Measurements from ENCODE around the gene ZFYVE28.

ZFYVE28 gene

DNA sequence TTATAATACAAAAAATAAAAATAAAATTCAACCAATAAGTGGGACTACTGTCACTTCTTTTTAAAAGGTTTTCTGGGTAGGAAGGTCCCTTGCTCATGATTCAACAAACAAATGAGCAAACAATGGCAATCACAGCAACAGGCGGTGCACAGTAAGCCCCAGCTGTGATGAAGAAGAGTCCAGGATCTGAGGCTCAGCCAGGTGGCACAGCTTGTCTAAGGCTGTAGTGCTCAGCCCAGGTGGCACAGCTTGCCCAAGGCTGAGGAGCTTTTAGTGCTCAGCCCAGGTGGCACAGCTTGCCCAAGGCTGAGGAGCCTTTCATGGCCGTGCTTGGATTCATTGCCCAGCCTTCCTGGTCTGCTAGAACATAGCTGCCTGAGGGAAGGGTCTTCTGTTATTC is 75.0 kb downstream of the ZFYVE28 start:
- no peak for DNase-seq

DNA sequence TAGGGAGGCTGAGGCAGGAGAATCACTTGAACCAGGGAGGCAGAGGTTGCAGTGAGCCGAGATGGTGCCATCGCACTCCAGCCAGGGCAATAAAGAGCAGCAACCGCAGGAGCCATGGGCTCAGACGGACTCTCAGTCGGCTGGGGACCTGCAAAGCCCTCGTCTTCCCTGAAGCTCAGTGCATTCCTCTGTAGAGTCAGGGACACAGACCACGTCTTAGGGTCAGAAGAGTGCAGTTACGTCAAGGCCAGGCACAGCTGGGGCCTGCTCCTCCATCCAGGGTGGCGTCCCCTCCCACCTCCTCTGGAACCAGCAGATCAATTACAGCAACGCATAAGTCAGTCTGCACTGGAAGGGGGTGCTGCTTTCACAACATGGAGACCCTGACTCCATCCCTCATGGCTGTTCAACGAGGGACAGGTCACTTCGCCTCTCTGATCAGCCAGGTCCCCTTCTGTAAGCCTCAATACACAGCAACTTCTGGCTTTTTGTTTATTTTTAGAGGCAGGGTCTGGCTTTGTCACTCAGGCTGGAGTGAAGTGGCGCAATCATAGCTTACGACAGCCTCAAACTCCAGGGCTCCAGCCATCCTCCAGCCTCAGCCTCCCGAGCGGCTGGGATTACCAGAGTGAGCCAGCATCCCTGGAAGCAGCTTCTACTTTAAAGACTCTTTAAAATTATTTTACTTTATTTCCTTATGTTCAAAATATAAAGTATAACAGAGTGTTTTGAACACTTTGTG is 76.4 kb downstream of the ZFYVE28 start:
- DNase-seq: no peak

DNA sequence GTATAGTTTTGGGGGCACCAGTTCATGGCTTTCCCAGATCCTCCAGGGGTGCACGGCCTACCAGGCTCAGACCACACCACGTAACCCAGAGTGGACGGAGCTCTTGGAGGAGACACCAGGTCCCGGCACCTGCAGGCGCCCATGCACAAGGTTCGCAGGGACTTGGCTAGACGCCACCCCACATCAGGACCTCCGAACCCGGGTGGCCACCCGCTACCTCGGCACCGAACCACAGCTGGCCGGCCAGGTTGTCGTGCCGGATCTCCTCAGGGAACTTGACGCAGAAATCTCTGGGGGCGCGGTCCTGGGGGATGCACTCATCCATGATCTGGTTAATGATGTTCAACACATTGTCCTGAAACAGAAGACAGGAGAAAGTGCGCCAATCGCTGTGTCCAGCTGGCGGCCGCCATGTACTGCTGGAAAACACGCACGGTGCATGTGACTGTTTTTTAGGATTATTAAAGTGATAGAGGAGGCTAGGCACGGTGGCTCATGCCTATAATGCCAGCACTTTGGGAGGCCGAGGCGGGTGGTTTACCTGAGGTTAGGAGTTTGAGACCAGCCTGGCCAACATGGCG is 77.1 kb downstream of the ZFYVE28 start:
- no peak for DNase-seq

DNA sequence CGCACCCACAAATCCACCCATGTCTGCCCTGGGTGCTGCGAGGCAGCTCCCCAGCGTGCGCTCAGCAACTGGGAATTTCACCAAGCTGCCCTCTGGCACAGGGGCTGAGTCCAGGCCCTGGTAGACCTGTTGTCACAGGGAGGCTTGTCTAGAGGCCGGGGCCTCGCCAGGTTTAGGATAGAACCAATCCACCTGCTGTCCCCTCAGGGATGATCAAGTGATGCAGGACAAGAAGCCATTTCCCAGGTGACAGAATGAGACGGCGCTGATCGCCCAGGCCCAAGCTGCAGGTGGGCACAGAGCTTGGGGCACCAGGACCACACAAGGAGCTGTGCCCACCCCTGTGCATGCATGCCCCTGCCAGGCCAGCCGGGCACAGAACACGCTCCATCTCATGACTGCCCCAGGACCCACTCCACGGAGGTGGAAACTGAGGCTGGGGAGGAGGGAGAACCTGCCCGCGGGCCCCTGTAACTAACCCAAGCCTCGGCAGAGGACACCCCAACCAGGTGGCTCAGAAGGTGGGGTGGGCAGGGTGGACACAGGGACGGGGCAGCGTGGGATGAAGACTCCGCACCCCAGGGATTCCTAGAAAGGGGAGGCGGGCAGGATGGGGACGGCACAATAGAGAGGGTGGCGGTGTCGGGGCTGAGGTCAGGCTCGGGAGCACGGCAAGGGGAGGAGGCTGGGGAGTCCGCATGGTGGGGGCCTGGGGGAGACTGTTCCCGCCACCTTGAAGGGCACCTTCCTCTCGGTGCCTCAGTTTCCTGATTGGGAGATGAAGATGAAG is 78.0 kb downstream of the ZFYVE28 start:
- DNase-seq: no peak

DNA sequence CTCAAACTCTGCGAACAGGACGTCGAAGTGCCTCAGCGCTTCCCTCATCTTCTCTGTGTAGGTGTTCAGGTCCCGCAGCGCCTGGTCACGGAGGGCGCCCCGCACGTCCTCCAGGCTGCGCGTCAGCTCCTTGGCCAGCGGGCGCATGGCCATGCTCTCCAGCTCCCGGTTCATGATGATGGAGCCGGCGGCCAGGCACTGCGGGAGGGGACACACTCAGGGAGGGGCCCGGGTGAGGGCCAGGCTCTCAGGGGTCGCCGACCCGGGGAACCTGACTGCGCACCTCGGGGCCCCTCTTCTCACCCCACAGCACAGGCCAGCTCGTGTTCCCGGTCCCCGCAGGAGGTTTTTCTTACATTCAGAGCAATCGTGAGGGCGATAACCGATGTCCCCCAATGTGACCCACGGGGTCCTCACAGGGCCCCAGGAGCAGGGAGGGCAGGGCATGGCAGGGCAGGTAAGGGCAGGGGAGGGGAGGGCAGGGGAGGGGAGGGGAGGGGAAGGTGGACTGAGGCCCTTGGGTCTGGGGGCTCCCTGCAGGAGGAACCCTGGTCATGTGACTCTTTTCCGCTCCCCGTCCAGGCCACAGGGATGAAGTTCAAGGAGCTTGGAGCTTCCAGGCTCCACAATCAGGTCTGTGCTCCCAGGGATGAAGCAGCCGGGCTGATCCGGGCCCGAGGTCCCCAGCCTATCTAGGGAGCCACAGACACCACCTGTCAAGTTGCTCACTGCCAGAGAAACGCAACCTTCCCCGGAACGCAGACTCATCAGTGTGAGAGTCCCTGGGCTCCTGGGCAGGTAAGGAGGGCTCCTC is 78.8 kb downstream of the ZFYVE28 start:
- no peak for DNase-seq

DNA sequence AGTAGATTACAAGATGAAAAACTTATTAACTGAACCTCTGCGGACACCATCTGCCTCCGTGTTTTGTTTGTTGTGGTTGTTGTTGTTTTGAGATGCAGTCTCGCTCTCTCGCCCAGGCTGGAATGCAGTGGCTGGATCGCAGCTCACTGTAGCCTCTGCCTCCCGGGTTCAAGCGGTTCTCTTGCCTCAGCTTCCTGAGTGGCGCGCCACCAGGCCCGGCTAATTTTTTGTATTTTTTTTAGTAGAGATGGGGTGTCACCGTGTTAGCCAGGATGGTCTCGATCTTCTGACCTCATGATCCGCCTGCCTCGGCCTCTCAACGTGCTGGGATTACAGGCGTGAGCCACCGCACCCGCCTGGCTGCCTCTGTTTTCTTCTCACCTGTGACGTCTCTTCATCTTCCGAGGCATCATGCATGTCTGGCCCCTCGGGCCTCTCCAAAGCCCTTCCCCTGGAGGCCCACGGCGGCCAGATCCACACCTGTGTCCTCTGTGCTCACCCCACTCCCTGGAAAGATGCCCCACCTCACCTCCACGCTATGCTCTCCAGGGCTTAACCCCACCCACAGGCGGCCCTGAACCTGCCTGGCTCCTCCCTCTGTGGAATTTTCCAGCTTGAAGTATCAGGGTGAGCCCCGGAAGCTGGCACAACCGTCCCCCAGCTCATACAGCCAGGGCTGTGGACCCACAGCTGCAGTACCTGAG is 79.5 kb downstream of the ZFYVE28 start:
- DNase-seq: no peak

DNA sequence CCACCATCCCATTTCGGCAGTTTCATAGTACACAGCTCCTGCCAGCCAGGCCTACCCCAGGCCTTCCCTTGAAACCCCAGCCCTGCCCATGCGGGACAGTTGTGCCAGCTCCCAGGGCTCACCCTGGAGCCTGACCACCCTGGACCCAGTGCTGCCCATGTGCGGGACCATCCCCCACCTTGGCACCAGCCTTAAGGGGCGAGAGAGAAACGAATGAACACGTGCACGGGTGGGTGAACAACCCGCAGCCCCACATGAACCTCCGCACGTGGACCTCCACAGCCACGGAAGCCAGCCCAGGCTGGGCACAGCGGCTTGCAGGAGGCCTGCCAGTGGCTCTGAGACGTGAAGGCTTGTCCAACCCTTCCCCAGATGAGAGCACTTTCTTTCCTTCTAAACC is 80.5 kb downstream of the ZFYVE28 start:
- DNase-seq: no peak

DNA sequence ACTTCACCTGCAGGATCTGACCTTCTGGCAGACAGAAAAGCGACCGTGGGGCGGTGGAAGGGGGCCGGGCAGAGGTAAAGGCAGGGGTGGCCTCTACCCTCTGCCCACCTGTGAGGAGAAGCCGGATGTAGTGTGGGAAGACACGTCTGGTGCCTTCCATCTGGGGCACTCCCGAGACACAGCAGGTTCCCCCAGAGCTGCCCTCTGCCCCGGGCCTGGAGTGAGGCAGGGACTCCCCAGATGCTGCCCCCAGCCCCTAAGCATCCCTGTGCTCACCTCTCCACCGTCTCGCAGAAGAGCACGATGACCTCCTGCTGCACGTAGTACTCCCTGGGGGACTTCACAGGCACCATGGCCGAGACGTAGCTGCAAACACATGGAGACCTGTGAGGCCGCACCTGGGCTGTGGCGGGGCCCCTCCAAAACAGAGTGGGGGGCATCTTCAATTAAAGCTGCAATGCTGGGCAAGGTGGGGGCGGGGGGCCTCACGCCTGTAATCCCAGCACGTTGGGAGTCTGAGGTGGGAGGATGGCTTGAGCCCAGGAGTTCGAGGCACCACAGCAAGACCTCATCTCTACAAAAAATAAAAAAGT is 81.2 kb downstream of the ZFYVE28 start:
- no peak for DNase-seq

DNA sequence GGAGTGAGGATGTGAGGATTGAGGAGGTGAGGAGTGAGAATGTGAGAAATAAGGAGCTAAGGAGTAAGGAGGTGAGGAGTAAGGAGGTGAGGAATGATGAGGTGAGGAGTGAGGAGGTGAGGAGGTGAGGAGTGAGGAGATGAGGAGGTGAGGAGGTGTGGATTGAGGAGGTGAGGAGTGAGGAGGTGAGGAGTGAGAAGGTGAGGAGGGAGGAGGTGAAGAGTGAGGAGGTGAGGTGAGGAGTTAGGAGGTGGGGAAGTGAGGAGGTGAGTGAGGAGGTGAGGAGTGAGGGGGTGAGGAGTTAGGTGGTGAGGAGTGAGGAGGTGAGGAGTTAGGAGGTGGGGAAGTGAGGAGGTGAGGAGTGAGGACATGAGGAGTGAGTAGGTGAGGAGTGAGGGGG is 81.8 kb downstream of the ZFYVE28 start:
- no peak for DNase-seq

DNA sequence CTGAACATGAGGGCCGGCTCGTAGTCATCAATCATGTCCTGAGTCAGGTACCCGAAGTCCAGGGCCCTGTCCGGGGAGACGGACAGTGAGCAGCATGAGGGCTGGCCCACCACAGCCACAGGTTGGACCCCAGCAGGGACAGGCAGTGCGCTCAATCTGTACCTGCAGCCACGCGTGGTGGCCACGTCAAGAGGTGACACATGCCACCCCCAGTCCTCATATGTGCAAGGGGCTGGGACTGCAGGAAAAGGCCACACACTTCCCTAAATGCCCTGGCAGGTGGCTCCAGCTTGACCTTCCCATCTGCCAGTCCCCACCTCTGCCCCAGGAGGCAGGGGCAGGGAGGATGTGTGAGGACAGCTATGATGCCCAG is 82.7 kb downstream of the ZFYVE28 start:
- no peak for DNase-seq

DNA sequence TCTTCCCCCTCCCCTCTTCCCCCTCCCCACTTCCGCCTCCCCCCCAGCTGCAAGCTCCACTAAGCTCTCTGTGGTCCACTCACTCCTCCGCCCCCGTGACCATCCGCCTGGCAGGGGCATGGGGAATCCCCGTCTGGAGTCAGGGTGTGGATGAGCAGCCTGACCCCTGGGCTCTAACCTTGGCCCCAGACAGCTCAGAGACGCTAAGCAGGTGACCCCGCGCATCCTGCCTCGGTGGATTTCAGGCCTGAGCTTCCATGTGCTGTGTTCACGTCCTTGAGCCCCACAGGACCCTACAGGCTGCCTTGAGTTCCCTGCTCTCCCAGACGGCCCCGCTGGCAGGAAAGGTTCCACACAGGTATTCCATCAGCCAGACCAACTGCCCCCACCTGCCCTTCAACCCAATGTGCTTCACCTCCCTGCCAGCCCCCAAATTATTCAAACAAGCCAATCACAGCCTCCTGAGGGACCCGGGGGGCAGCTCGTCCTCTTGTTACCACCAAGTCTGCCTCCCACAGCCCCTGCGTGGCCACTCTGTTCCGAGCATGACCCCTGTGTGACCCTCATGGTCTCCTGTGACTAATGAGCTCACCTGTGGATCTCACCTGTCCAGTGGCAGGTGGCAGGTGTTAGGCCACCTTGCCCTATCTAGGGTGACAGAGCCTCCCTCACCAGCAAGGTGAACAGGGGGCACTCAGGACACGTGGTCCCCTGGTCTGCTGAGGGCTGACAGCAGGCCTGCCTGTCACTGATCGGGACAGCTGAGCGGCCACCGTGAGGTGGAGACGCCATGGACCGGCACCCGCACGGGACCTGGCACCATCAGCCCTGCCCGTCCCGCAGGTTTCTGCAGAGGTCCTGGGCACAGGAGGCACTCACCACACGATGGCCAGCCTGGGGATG is 83.4 kb downstream of the ZFYVE28 start:
- no peak for DNase-seq

DNA sequence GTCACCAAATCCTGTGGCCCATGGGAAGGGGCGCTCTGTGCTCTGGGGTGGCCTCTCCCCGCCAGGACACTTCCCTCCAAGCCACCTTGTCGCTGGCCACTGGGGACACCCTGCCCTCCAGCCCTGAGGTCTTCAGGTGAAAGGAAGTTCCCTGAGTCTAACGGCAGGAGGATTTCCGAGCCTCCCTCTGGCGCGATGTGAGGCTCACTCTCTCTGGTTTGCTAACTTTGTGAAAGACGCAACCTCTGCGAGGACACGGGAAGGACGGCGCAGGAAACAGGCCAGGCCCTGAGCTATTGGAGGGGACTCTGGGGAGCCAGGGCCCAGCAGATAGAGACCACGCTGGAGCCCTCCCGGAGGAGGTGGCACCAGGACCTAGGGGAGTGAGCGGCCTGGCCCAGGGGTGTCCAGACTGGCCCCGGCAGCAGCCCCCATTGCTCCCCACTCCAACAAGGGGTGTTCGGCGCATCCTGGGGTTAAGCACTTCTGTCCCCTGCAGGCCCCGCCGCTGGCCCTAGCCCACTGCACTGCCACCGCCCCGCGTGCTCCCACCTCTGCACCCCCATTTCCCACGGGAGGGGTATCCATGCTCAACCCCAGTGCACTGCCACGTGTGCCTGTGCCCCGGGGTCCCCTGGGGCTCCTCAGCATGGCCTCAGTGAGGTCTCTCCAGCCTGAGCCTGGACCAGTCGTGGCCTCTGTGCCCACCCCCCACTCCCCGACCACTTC is 84.4 kb downstream of the ZFYVE28 start:
- no peak for DNase-seq

DNA sequence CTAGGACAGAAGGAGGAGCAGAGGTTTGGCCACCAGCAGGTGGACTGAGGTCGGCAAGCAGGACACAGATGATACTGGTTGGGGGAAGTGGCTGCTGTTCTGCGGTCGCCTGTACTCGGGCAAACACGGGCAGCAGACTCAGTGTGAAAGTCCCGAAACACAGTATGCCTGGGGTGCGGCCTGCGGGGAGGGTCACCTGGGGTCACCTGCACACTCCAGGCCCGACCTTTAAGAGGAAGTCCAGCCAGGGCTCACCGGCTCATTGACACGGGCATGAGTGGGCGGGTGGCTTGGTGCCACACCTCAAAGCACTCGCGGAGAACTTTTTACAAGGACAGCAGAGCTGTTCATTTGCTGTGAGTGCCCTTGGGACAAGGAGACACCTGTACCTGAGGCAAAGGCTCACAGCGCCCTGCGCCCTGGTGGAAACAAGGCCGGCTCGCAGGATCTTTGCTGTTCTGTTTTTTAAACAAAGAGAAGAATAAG is 85.0 kb downstream of the ZFYVE28 start:
- no peak for DNase-seq

DNA sequence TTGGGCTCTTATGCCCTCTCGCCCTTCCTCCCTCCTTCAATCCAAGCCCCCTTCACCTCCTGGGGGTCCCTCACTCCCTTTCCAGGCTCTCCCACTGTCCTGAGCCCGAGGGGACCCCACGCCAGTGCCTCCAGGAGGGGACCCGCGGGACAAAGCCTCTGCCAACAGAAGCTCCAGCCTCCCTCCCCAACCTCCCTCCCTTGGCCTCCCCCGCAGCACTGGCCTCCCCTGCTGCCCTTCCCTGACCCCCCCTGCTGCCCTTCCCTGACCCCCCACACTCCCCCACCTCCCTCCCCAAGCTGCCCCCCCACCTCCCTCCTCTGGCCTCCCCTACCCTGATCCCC is 85.5 kb downstream of the ZFYVE28 start:
- no peak for DNase-seq

DNA sequence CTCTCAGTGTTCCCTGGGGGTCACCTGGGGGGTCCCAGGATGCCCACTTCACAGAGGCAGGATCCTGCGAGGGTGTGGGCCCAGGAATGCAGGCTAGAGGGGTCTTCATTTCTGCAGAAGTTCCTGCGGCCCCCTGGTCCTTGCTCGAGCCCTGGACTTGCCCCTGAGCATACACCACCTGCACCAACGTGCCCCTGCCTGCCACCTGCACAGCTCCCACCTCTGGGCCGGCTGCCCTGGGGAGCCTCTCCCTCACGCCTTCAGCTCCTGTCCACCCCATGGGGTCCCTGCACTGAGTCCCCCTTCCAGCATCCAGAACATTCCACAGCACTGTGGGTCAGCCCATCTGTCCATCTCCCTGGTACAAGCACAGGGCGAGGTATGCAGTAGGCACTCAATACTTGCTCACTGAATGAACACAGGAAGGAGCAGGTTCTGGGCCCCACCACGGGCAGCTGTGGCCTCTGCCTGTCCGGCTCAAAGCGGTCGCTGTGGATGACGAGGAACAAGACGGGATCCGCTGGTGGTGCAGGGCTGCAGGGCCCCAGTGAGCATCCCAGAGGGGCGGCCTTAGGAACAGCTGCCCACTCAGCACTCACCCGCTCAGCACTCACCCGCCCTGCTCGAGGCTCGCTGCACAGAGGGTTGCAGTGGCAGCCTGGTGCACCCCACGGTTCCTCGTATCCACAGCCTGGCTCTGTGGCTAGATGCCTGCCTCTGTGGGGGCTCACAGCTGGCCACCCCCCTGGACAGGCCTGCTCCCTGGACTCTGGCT is 86.1 kb downstream of the ZFYVE28 start:
- no peak for DNase-seq

DNA sequence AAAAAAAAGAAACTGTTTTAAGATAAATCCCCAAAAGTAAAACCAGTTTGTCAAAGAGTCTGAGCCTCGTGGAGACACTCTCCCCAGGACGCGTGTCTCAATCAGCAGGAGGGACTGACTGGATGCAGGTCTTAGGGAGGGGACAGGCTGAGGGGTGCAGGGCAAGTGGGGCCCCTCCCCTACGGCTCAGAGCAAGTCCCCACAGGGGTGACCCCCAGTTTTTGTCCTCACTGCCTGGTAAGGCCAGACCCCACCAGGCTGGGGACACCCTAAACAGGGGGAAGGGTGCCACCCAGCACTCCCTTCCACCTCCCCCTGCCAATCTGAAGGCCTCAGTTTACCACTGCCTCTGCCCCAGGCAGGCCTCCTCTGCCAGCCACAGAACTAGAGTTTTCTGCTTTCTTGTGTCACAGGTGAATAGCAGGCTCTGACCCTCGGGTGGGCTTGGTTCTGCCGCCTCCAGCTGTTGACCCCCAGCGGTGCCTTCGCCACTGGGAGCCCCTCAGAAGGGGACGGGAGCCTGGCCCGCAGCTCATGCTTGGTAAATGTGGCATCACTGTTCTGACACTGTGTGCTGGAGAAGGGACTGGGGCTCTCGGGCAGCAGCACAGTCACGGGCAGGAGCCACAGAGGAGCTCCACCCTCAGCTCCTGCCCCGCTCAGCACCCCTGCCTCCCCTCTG is 86.8 kb downstream of the ZFYVE28 start:
- no peak for DNase-seq

DNA sequence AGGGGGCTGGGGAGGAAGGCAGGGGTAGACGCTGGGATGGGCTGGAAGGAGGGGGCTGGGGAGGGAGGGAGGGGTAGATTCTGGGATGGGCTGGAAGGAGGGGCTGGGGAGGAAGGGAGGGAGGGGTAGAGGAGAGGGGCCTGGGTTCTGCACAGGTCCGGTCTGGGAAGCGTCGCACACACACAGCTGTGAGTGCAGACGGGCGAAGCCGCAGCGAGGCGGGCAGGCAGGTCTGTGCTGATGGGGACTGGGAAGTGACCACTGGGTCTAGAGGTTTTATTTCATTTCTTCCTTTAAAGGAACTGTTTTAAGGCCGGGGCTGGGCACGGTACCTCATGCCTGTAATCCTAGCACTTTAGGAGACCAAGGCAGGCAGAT is 87.4 kb downstream of the ZFYVE28 start:
- DNase-seq: no peak

DNA sequence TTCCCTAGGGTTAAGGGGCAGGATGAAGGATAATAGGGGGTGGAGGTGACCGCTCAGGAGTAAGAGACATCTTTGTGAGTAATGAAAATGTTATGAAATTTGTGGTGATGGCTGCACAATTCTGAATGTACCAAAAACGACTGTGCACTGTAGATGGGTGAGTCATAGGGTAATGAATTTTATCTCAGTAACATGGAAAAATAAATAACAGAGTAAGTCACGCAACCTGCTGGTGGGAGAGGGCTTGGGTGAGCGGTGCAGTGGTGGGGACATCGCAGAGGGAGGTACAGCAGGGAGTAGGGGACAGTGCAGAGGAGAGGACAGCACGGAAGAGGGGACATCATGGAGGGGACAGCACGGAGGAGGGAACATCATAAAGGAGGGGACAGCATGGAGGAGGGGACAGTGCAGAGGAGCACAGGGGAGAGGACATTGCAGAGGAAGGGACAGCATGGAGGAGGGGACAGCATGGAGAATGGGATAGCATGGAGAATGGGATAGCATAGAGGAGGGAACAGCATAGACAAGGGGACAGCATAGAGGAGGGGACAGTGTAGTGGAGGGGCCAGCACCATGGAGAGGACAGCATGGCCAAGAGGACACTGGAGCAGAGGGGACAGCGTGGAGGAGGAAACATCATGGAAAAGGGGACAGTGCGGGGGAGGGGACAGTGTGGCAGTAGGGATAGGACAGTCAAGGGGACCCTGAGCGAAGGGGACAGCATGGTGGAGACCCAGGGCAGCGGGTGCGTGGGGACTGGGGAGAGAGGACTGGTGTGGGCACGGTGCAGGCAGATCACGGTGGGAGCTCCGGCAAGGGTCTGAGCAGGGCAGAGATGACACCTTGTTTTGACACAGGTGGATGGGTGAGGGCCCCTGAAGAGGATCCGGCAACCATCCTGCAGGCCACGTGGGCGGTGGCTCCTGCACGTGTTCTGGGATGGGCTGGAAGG is 88.1 kb downstream of the ZFYVE28 start:
- no peak for DNase-seq

Measured in NCI-H2171 (cell line).